Activated naive CD4-positive, alpha-beta T cell treated with anti-CD3 and anti-CD28 coated beads for 36 hours (primary cell): Measurements from ENCODE around the gene DENND2A. TPM values are rescaled to one million over a fixed set of nuclear protein-coding genes. Genes with fewer than 3 reads are reported as not detected.

Experiments
- CTCF ChIA-PET: fragments of 350-600 bp; sonication (Branson Sonifier 250); formaldehyde crosslinking; loops from one replicate; lab custom pipeline; 2021; ENCODE audit warnings: antibody characterized with exemption; lab: Charles Lee
- DNase-seq: peaks from one replicate; pipeline ENCODE4 v3.0.0-alpha.2; 2020
- H3K27ac Mint-ChIP-seq: one replicate; pipeline ENCODE4 v1.8.0; 2021; ENCODE audit warnings: mild to moderate bottlenecking, mixed read lengths
- H3K27me3 Mint-ChIP-seq: one replicate; pipeline ENCODE4 v1.8.0; 2021; ENCODE audit warnings: low read depth, mixed read lengths
- H3K36me3 Mint-ChIP-seq: one replicate; pipeline ENCODE4 v1.8.0; 2021; ENCODE audit warnings: low read depth, mixed read lengths
- H3K4me1 Mint-ChIP-seq: one replicate; pipeline ENCODE4 v1.8.0; 2021; ENCODE audit warnings: low read depth, mixed read lengths
- H3K4me3 Mint-ChIP-seq: one replicate; pipeline ENCODE4 v1.8.0; 2021; ENCODE audit warnings: mild to moderate bottlenecking, moderate library complexity, mixed read lengths
- H3K9me3 Mint-ChIP-seq: one replicate; pipeline ENCODE4 v1.8.0; 2021; ENCODE audit warnings: mixed read lengths
- intact Hi-C: fragments of 100-400 bp; cut with micrococcal nuclease; formaldehyde crosslinking; loops from one replicate; pipeline ENCODE4 v1.15.1; 2023
- total RNA-seq, 2 experiments: library from RNA; stranded (reverse); gene quantifications; one replicate each; pipeline ENCODE4 v1.2.3, GENCODE V29; 2021

Gene DENND2A
- total RNA-seq, 2 experiments from 2014 or later: not detected

GRCh38 chr7:140489026-140489359 lies 151.6 kb downstream of the DENND2A start:
- no peak overlapping the region for H3K27ac Mint-ChIP-seq
- no peaks in the 10 kb centered on the region for H3K36me3 Mint-ChIP-seq
- no peaks in the 10 kb centered on the region for H3K27me3 Mint-ChIP-seq
- no peak overlapping the region for H3K4me3 Mint-ChIP-seq
- DNase-seq: no peak
- CTCF ChIA-PET: interaction anchor here (1.2 to 1.5 kb wide), 2 partner anchors 11 to 12 kb away, joined by 3 to 5 read pairs; no protein-coding TSS in a partner anchor
- intact Hi-C loops: no loop called here
- no peaks in the 10 kb centered on the region for H3K4me1 Mint-ChIP-seq
- H3K9me3 Mint-ChIP-seq: no peaks in the 10 kb centered on the region

DNA sequence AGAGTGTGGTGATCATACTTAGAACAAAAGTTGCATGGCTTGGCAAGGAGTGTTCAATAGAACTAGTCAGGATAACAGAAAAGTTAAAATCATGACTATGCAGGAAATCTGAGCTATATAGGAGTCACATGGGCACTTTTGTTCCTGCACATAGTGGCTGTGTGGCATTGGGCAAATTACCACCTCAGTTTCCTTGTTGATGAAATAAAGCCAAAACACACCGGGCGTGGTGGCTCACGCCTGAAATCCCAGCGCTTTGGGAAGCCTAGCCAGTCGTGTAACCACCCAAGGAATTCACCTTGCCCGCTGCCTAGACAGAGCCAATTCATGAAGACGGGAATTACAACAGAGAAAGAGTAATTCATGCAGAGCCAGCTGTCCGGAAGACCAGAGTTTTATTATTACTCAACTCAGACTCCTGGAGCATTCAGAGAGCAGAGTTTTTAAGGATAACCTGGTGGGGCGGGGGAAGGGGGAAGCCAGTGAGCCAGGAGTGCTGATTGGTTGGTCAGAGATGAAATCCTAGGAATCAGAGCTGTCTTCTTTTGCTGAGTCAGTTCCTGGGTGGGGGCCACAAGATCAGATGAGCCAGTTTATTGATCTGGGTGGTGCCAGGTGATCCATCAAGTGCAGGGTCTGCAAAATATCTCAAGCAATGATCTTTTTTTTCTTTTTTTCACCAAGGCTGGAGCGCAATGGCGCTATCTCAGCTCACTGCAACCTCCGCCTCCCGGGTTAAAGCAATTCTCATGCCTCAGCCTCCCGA lies 154.9 kb downstream of the DENND2A start:
- H3K4me1 Mint-ChIP-seq: no peaks in the 10 kb centered on the region
- H3K36me3 Mint-ChIP-seq: no peaks in the 10 kb centered on the region
- no peaks in the 10 kb centered on the region for H3K9me3 Mint-ChIP-seq
- CTCF ChIA-PET: no interaction called here
- no peak overlapping the region for H3K4me3 Mint-ChIP-seq
- H3K27ac Mint-ChIP-seq: no peak overlapping the region
- no peak for DNase-seq
- intact Hi-C loops: no loop called here
- no peaks in the 10 kb centered on the region for H3K27me3 Mint-ChIP-seq

- intact Hi-C loops: no loop called here
- Mint-ChIP-seq H3K27ac (no peak overlapping the region), H3K4me3 (no peak overlapping the region), H3K4me1 (no peaks in the 10 kb centered on the region), H3K27me3 (no peaks in the 10 kb centered on the region), H3K9me3 (no peaks in the 10 kb centered on the region), H3K36me3 (no peaks in the 10 kb centered on the region)
- no peak for DNase-seq
- CTCF ChIA-PET: no interaction called here
Measured at GRCh38 chr7:140484951-140485499, 155.6 kb downstream of the DENND2A start.

- intact Hi-C loops: no loop called here
- Mint-ChIP-seq H3K4me3 (no peak overlapping the region), H3K27me3 (no peaks in the 10 kb centered on the region), H3K27ac (no peak overlapping the region), H3K9me3 (no peaks in the 10 kb centered on the region), H3K4me1 (no peaks in the 10 kb centered on the region), H3K36me3 (no peaks in the 10 kb centered on the region)
- CTCF ChIA-PET: no interaction called here
- DNase-seq: no peak
Measured at GRCh38 chr7:140484479-140484878, 156.1 kb downstream of the DENND2A start.

DNA sequence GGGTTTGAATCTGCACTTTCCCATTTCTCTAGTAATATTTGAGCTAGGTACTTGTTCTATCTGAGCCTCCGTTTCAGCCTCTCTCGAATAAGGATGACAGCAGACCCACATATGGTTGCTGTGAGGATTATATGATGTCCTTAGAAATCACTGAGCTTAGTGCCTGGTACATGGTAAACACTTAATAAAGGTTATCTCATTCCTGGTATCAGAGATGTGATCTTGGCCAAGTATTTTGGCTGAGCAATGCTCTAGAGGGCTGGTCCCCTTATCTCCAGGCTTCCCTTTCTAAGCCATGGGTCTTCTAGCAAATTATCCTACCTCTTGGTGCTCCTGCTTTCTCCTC lies 160.9 kb downstream of the DENND2A start:
- no peaks in the 10 kb centered on the region for H3K27me3 Mint-ChIP-seq
- H3K36me3 Mint-ChIP-seq: peaks cover 2% of the 10 kb centered on the region
- no peaks in the 10 kb centered on the region for H3K9me3 Mint-ChIP-seq
- H3K4me3 Mint-ChIP-seq: peak overlapping the region; percentile 95
- CTCF ChIA-PET: interaction anchor here (0.6 kb wide), 1 partner anchor 57 kb away, joined by 6 read pairs; no protein-coding TSS in a partner anchor
- H3K4me1 Mint-ChIP-seq: peaks cover 29% of the 10 kb centered on the region
- peak overlapping the region; percentile 91 for H3K27ac Mint-ChIP-seq
- DNase-seq: no peak
- intact Hi-C loops: loop anchor here (1.0 to 5.0 kb wide), 9 partner anchors 81 to 1382 kb away; partner anchors contain the start of genes MRPS33, NDUFB2 and SLC37A3

- CTCF ChIA-PET: no interaction called here
- Mint-ChIP-seq H3K9me3 (no peaks in the 10 kb centered on the region), H3K27me3 (no peaks in the 10 kb centered on the region)
Measured at GRCh38 chr7:140479062-140479738, 161.4 kb downstream of the DENND2A start, which contains the start of gene MKRN1. MKRN1 (minus strand) TSS chr7:140479505; CDS start chr7:140479344, 161 bp downstream.

DNA sequence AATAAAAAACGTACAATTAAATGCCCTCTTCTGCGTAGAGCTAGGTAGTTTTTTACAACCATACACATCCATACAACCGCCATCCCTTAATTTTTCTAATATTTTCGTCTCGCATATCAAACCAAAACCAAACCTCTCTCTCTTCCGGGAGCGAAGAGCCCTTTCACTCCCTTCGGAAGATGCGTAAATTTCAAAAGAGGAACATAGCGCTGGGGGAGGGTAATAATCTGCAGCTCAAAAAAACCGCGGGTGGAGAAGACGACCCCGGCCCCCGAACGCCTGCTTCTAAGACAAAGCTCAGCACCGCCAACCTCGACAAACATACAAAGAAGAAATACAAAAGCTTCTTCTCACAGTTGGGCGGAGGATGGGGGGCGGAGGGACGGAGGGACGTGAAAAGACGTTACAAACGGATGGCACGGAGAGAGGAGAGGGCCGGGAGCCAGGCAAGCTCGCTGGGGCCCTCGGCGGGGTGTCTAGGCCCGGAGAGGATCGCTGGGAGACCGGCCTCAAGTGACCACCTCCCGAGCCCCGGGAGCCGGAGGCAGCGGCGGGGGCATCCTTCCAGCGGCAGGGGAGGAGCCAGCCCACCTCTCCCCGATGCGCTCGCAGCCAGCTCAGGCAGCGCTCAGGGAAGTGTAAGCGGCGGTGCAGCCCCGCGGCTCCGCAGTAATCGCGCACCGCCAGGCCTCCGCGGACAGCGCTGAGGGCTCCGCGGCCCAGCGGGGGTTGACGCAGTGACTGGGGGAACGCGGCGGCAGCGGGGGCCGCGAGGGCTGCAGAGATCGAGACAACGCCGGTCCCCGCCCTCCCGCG lies 162.2 kb downstream of the DENND2A start:
- DNase-seq: peak; percentile 54
- CTCF ChIA-PET: interaction anchor here (0.5 to 3.6 kb wide), 5 partner anchors 10 to 102 kb away, joined by 3 to 30 read pairs (median 3); no protein-coding TSS in a partner anchor
- Mint-ChIP-seq H3K27me3 (no peaks in the 10 kb centered on the region), H3K4me1 (peaks cover 34% of the 10 kb centered on the region), H3K9me3 (no peaks in the 10 kb centered on the region), H3K4me3 (peak overlapping the region; percentile 95), H3K36me3 (peaks cover 2% of the 10 kb centered on the region), H3K27ac (peak overlapping the region; percentile 82)
- intact Hi-C loops: loop anchor here (1.0 to 5.0 kb wide), 11 partner anchors 80 to 1381 kb away; partner anchors contain the start of genes BRAF, MRPS33, NDUFB2 and SLC37A3

More at GRCh38 chr7:140479062-140479738, 161.4 kb downstream of the DENND2A start, which contains the start of gene MKRN1:
- intact Hi-C loops: loop anchor here (1.0 to 5.0 kb wide), 9 partner anchors 81 to 1382 kb away; partner anchors contain the start of genes MRPS33, NDUFB2 and SLC37A3
- peaks cover 2% of the 10 kb centered on the region for H3K36me3 Mint-ChIP-seq
- H3K4me3 Mint-ChIP-seq: peak within 1 kb of the TSS; percentile 95
- H3K4me1 Mint-ChIP-seq: peaks cover 29% of the 10 kb centered on the region
- peak within 1 kb of the TSS; percentile 91 for H3K27ac Mint-ChIP-seq
- peak; percentile 94 for DNase-seq

DNA sequence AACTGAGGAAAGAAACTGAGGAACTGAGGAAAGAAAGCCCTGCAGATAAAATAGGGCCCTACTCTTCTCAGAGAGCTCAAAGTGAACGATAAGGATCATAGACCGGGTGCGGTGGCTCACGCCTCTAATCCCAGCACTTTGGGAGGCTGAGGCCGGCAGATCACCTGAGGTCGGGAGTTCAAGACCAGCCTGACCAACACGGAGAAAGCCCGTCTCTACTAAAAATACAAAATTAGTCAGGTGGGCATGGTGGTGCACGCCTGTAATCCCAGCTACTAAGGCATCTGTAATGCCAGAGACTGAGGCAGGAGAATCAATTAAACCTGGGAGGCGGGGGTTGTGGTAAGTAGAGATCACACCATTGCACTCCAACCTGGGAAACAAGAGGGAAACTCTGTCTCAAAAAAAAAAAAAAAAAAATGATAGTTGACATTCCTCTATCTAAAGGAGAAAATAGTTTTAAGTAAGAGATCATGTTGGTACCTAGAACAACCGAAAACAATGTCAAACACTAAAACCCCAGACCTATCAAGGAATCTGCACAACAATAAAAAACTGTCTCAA lies 163.8 kb downstream of the DENND2A start:
- Mint-ChIP-seq H3K36me3 (peaks cover 2% of the 10 kb centered on the region), H3K9me3 (no peaks in the 10 kb centered on the region), H3K27me3 (no peaks in the 10 kb centered on the region), H3K27ac (peak overlapping the region; percentile 82), H3K4me3 (peak overlapping the region; percentile 95), H3K4me1 (peaks cover 39% of the 10 kb centered on the region)
- intact Hi-C loops: loop anchor here (1.0 to 5.0 kb wide), 6 partner anchors 74 to 1379 kb away; partner anchors contain the start of gene PARP12
- CTCF ChIA-PET: interaction anchor here (0.6 to 3.6 kb wide), 20 partner anchors 10 to 1071 kb away, joined by 3 to 30 read pairs (median 4); no protein-coding TSS in a partner anchor
- peak; percentile 9 for DNase-seq

DNA sequence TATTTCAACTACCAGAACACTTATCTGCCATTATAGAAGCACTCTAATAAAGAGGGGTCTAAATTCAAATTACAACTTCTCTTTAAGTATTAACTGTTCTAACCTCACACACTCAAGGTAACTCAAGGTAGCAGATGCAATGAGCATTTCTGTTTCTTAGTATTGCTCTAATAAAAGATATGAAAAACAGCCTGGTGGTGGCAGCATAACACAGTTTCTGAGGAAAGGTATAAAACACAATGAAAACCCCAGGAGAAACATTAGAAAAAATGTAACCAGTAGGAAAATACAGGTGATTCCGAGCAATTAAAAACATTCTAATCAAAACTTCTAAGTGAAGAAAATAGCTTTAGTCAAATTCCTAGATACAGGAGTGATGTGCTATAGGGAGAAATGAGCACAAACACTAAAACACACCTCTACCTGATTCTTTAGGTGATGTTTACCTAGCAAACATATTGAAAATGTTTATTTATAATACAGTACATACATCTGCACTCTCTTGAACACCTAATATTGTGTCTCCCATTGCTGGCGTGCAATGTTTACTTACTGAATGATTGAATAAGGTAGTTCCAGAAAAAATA lies 164.8 kb downstream of the DENND2A start:
- Mint-ChIP-seq H3K4me1 (peaks cover 44% of the 10 kb centered on the region), H3K27ac (no peak overlapping the region), H3K4me3 (no peak overlapping the region), H3K36me3 (peaks cover 4% of the 10 kb centered on the region), H3K27me3 (no peaks in the 10 kb centered on the region), H3K9me3 (no peaks in the 10 kb centered on the region)
- intact Hi-C loops: loop anchor here (1.0 to 5.0 kb wide), 4 partner anchors 17 to 1379 kb away; no protein-coding TSS in a partner anchor
- DNase-seq: peak; percentile 75
- CTCF ChIA-PET: interaction anchor here (0.7 to 3.6 kb wide), 9 partner anchors 13 to 538 kb away, joined by 3 to 30 read pairs (median 4); no protein-coding TSS in a partner anchor
